Dermis blood vessel endothelial cell (primary cell): ENCODE results near the gene TNFRSF9. TPM values are rescaled to one million over a fixed set of nuclear protein-coding genes. Genes with fewer than 3 reads are reported as not detected.

ENCODE experiments used
- DNase-seq: peaks from one replicate; pipeline ENCODE4 v3.0.0; 2010
- total RNA-seq: library from RNA; depleted of rRNA; stranded (reverse); fragments of >200 nt; gene quantifications from 2 replicates; pipeline ENCODE4 v1.2.3, GENCODE V29; 2014

TNFRSF9 gene
- total RNA-seq, 1 donor from 2014 or later = 0.51 TPM

DNA sequence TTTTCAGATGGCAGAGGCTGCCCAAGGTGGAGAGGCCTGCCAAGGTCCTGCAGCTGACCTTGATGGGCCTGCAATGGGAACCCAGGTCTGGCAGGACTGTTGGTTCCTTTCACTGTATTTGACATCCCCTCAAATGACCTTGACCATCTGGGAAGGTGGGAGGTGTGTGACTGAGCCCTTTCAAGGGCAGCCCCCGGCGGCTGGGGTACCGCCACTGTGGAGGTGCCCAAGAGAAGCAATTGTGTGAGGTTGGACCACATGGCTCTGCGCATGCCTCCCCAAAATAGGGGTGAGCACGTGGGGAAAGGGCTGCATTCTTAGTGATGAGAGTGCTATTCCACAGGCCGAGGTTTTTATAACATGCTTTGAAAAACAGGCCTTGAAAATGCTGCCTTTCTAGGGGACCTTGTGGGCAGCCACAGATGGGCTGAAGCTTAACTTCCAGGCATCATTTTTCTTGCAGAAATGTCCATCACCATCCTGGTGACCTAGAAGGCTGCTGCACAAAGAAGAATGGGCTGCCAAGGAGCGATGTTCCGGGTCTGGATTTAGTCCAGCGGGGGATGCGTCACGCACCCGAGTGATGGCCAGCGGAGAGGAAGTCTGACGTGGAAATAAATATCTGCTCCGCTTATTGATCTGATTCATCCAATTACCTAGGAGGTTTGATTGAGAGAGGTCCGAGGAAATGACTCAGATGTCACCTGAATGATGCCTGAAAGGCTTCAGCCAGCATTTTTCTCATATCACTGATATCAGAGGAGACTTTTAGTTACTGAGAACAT is 71.3 kb downstream of the TNFRSF9 start:
- peak; percentile 83 for DNase-seq

GRCh38 chr1:7868070-7868780 is 72.4 kb downstream of the TNFRSF9 start:
- DNase-seq = no peak

- DNase-seq = no peak
Measured at GRCh38 chr1:7865978-7866377, 74.7 kb downstream of the TNFRSF9 start.

Other genes starting within 250 kb of the TNFRSF9 start
- gene VAMP3, start 169.5 kb downstream of the TNFRSF9 start, total RNA-seq = 122 and 149 TPM in 2 replicates
- 1.9 and 2.7 TPM in 2 replicates for gene PER3, start 156.5 kb downstream of the TNFRSF9 start, total RNA-seq
- not detected in 2 replicates for gene UTS2, start 87.8 kb downstream of the TNFRSF9 start, total RNA-seq
- gene PARK7, start 20.9 kb upstream of the TNFRSF9 start, total RNA-seq = 226 and 230 TPM in 2 replicates
- 32.4 and 50.5 TPM in 2 replicates for gene ERRFI1, start 85.5 kb upstream of the TNFRSF9 start, total RNA-seq